Neural progenitor cell (in vitro differentiated cells): ENCODE data around the gene PYM1. TPM values are rescaled to one million over a fixed set of nuclear protein-coding genes. Genes with fewer than 3 reads are reported as not detected.

ENCODE experiments used
- DNase-seq: peaks from one replicate; pipeline ENCODE4 v3.0.0-alpha.2; 2016; ENCODE audit warnings: low spot score
- H2AFZ ChIP-seq: fragments of 200-600 bp; sonication (generic); replicated peaks from 2 replicates; pipeline ENCODE4 v1.6.1; 2016; ENCODE audit warnings: antibody characterized with exemption
- H3F3A ChIP-seq: fragments of 200-600 bp; sonication (generic); 2 replicates; pipeline ENCODE4 v1.6.1; 2016; ENCODE audit warnings: antibody characterized with exemption, low read depth
- H3K27ac ChIP-seq: fragments of 200-600 bp; sonication (generic); 2 replicates; pipeline ENCODE4 v1.5.1; 2016; ENCODE audit warnings: mild to moderate bottlenecking
- H3K27me3 ChIP-seq: fragments of 200-600 bp; sonication (generic); 2 replicates; pipeline ENCODE4 v1.6.1; 2016; ENCODE audit warnings: mild to moderate bottlenecking, moderate library complexity
- H3K36me3 ChIP-seq: fragments of 200-600 bp; sonication (generic); 2 replicates; pipeline ENCODE4 v1.5.1; 2016
- H3K4me1 ChIP-seq: fragments of 200-600 bp; sonication (generic); 2 replicates; pipeline ENCODE4 v1.6.1; 2016; ENCODE audit warnings: mixed run types
- H3K4me2 ChIP-seq: fragments of 200-600 bp; sonication (generic); 2 replicates; pipeline ENCODE4 v1.6.1; 2016
- H3K4me3 ChIP-seq: fragments of 200-600 bp; sonication (generic); 2 replicates; pipeline ENCODE4 v1.5.1; 2016
- H3K79me2 ChIP-seq: fragments of 200-600 bp; sonication (generic); 2 replicates; pipeline ENCODE4 v1.6.1; 2016; ENCODE audit warnings: low read depth
- H3K9ac ChIP-seq: fragments of 200-600 bp; sonication (generic); 2 replicates; pipeline ENCODE4 v1.6.1; 2016
- H3K9me3 ChIP-seq: fragments of 200-600 bp; sonication (generic); 2 replicates; pipeline ENCODE4 v1.5.1; 2016; ENCODE audit warnings: low read depth
- H4K20me1 ChIP-seq: fragments of 200-600 bp; sonication (generic); 2 replicates; pipeline ENCODE4 v1.6.1; 2016; ENCODE audit warnings: low read depth
- H3K27ac Mint-ChIP-seq: 3 replicates; pipeline ENCODE4 v1.8.0; 2021; ENCODE audit warnings: mixed read lengths
- H3K27me3 Mint-ChIP-seq: 2 replicates; pipeline ENCODE4 v1.8.0; 2022; ENCODE audit warnings: low read depth, mild to moderate bottlenecking, inconsistent platforms, moderate library complexity, mixed read lengths; ENCODE audit not compliant: insufficient read depth
- H3K36me3 Mint-ChIP-seq: 3 replicates; pipeline ENCODE4 v1.8.0; 2021; ENCODE audit warnings: mixed read lengths
- H3K4me1 Mint-ChIP-seq: 3 replicates; pipeline ENCODE4 v1.8.0; 2021; ENCODE audit warnings: mixed read lengths
- H3K4me3 Mint-ChIP-seq: 3 replicates; pipeline ENCODE4 v1.8.0; 2021; ENCODE audit warnings: mild to moderate bottlenecking, moderate library complexity, mixed read lengths
- H3K9me3 Mint-ChIP-seq: 3 replicates; pipeline ENCODE4 v1.8.0; 2020; ENCODE audit warnings: mixed read lengths
- CTCF ChIP-seq: fragments of 200-600 bp; sonication (generic); IDR thresholded peaks from 2 replicates; pipeline ENCODE4 v1.5.1; 2017; ENCODE audit warnings: antibody characterized with exemption, mild to moderate bottlenecking
- EZH2 ChIP-seq: fragments of 200-600 bp; sonication (generic); IDR thresholded peaks from 2 replicates; pipeline ENCODE4 v1.6.1; 2017; ENCODE audit warnings: antibody characterized with exemption, mild to moderate bottlenecking, moderate library complexity
- EZH2phosphoT487 ChIP-seq: fragments of 200-600 bp; sonication (generic); IDR thresholded peaks from 2 replicates; pipeline ENCODE4 v1.6.1; 2017; ENCODE audit warnings: antibody characterized with exemption
- total RNA-seq: library from RNA; depleted of rRNA; stranded (reverse); fragments of >200 nt; gene quantifications from 2 replicates; pipeline ENCODE4 v1.2.3, GENCODE V29; 2015; ENCODE audit warnings: low replicate concordance

The PYM1 gene
- total RNA-seq, 1 donor from 2014 or later: 44.6 TPM

GRCh38 chr12:55909513-55909884 is 18.2 kb downstream of the PYM1 start:
- no peaks in the 10 kb centered on the region for H3K9me3 ChIP-seq
- no peaks in the 10 kb centered on the region for H3K36me3 ChIP-seq
- H4K20me1 ChIP-seq: peaks cover 55% of the 10 kb centered on the region
- no peak for DNase-seq
- Mint-ChIP-seq H3K36me3 (peaks cover 10% of the 10 kb centered on the region), H3K4me3 (no peak overlapping the region), H3K27ac (no peak overlapping the region), H3K4me1 (peaks cover 9% of the 10 kb centered on the region), H3K27me3 (no peaks in the 10 kb centered on the region), H3K9me3 (no peaks in the 10 kb centered on the region)
- no peak overlapping the region for H3K9ac ChIP-seq
- H3K4me2 ChIP-seq: peak overlapping the region; percentile 2
- no peak overlapping the region for H3K4me3 ChIP-seq
- H3K79me2 ChIP-seq: peaks cover 91% of the 10 kb centered on the region
- no peaks in the 10 kb centered on the region for H3K27me3 ChIP-seq
- H3K4me1 ChIP-seq: peaks cover 7% of the 10 kb centered on the region
- H3F3A ChIP-seq: peaks cover 15% of the 10 kb centered on the region
- peak overlapping the region; percentile 63 for H3K27ac ChIP-seq
- no peak for TF ChIP-seq EZH2
- TF ChIP-seq EZH2phosphoT487: no peak
- TF ChIP-seq CTCF: no peak
- no peak overlapping the region for H2AFZ ChIP-seq

GRCh38 chr12:55908726-55909512 is 18.8 kb downstream of the PYM1 start:
- Mint-ChIP-seq H3K27me3 (no peaks in the 10 kb centered on the region), H3K9me3 (no peaks in the 10 kb centered on the region), H3K27ac (peak overlapping the region; percentile 76), H3K4me1 (peaks cover 9% of the 10 kb centered on the region), H3K36me3 (peaks cover 7% of the 10 kb centered on the region), H3K4me3 (no peak overlapping the region)
- peaks cover 49% of the 10 kb centered on the region for H4K20me1 ChIP-seq
- H3K9me3 ChIP-seq: no peaks in the 10 kb centered on the region
- no peaks in the 10 kb centered on the region for H3K27me3 ChIP-seq
- H3K4me3 ChIP-seq: no peak overlapping the region
- peak overlapping the region; percentile 2 for H3K4me2 ChIP-seq
- no peak overlapping the region for H3K9ac ChIP-seq
- peak; percentile 15 for DNase-seq
- H2AFZ ChIP-seq: no peak overlapping the region
- H3K36me3 ChIP-seq: no peaks in the 10 kb centered on the region
- TF ChIP-seq CTCF: no peak
- TF ChIP-seq EZH2: no peak
- no peak for TF ChIP-seq EZH2phosphoT487
- peak overlapping the region; percentile 63 for H3K27ac ChIP-seq
- H3K4me1 ChIP-seq: peaks cover 7% of the 10 kb centered on the region
- H3F3A ChIP-seq: peaks cover 15% of the 10 kb centered on the region
- H3K79me2 ChIP-seq: peaks cover 91% of the 10 kb centered on the region

GRCh38 chr12:55906056-55906455 is 21.6 kb downstream of the PYM1 start:
- no peak overlapping the region for H2AFZ ChIP-seq
- no peak overlapping the region for H3K4me2 ChIP-seq
- H4K20me1 ChIP-seq: peaks cover 23% of the 10 kb centered on the region
- H3K79me2 ChIP-seq: peaks cover 67% of the 10 kb centered on the region
- H3K4me3 ChIP-seq: no peak overlapping the region
- H3K36me3 Mint-ChIP-seq: peaks cover 15% of the 10 kb centered on the region
- H3K27ac ChIP-seq: no peak overlapping the region
- H3K27me3 Mint-ChIP-seq: no peaks in the 10 kb centered on the region
- H3F3A ChIP-seq: peaks cover 8% of the 10 kb centered on the region
- peaks cover 9% of the 10 kb centered on the region for H3K4me1 Mint-ChIP-seq
- DNase-seq: no peak
- no peak overlapping the region for H3K27ac Mint-ChIP-seq
- TF ChIP-seq EZH2 (no peak), EZH2phosphoT487 (no peak), CTCF (no peak)
- H3K4me3 Mint-ChIP-seq: no peak overlapping the region
- no peaks in the 10 kb centered on the region for H3K9me3 ChIP-seq
- no peaks in the 10 kb centered on the region for H3K36me3 ChIP-seq
- no peak overlapping the region for H3K9ac ChIP-seq
- no peaks in the 10 kb centered on the region for H3K9me3 Mint-ChIP-seq
- H3K4me1 ChIP-seq: peaks cover 7% of the 10 kb centered on the region
- no peaks in the 10 kb centered on the region for H3K27me3 ChIP-seq
